ENCODE measurements around the gene SHH. TPM values are rescaled to one million over a fixed set of nuclear protein-coding genes. Genes with fewer than 3 reads are reported as not detected.

SHH gene
- total and polyA plus RNA-seq, 2 of the 13 experiments (the other 11 are each of a cell fraction or from before 2014, with no cell fraction given), result 1.9 to 3.4 TPM

DNA sequence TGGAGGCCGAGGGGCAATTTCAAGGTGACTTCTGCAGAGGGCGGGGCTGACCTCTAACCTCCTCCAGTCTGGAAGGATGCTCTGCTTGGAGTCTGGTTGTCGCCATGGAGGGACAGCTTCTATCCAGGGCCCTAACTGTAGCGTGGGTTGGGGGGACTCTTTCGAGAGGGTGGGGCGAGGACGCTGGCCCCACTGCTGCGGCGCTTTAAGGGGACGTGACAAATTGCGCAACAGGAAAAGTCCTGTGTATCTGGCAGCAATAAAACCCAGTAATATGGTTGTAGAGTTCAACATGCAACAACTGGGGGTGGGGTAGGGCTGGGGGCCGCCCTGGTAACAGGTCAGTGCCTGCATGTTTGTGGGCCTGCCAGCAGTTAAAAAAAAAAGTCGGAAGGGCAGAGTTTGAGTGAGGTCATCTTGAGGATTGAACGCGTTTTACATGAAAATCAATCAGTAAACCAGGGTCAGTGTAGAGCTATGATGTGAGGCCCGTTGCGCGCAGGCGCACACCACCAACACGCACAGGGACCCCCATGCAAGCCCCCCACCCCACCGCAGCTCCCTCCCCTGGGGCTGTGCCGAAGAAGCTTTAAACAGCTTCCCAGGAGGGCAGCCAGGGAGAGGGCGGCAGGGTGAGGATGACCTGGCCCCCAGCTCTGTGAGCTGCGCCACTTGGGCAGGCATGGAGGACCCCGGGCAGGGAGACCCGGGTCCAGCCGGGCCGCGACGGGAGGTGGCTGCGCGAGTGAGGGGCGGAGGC, 4.3 kb downstream of the SHH start (continued):
- TF ChIP-seq CCAR2 (optimal IDR thresholded peaks at IDR 0.05; ENCODE audit: low read depth, low read length) (no peak), SPEN (CRISPR knock-in tag; IDR thresholded peaks at IDR 0.05; ENCODE audit: low read depth) (no peak; the same call in 1 of the 2 replicates), ZNF614 (CRISPR knock-in tag; IDR thresholded peaks at IDR 0.05; ENCODE audit: borderline replicate concordance) (no peak), GLI4 (CRISPR knock-in tag; IDR thresholded peaks at IDR 0.05; ENCODE audit: borderline replicate concordance) (no peak), BRCA1 (CRISPR knock-in tag; IDR thresholded peaks at IDR 0.05) (no peak), HOXA7 (CRISPR knock-in tag; IDR thresholded peaks at IDR 0.05) (no peak), MIXL1 (CRISPR knock-in tag; IDR thresholded peaks at IDR 0.05) (no peak), FOXJ3 (CRISPR knock-in tag; IDR thresholded peaks at IDR 0.05; ENCODE audit: borderline replicate concordance) (0 out of 2 replicates have a peak, but pooled peaks have one; percentile 15)
- TF ChIP-seq, protein P1, sequence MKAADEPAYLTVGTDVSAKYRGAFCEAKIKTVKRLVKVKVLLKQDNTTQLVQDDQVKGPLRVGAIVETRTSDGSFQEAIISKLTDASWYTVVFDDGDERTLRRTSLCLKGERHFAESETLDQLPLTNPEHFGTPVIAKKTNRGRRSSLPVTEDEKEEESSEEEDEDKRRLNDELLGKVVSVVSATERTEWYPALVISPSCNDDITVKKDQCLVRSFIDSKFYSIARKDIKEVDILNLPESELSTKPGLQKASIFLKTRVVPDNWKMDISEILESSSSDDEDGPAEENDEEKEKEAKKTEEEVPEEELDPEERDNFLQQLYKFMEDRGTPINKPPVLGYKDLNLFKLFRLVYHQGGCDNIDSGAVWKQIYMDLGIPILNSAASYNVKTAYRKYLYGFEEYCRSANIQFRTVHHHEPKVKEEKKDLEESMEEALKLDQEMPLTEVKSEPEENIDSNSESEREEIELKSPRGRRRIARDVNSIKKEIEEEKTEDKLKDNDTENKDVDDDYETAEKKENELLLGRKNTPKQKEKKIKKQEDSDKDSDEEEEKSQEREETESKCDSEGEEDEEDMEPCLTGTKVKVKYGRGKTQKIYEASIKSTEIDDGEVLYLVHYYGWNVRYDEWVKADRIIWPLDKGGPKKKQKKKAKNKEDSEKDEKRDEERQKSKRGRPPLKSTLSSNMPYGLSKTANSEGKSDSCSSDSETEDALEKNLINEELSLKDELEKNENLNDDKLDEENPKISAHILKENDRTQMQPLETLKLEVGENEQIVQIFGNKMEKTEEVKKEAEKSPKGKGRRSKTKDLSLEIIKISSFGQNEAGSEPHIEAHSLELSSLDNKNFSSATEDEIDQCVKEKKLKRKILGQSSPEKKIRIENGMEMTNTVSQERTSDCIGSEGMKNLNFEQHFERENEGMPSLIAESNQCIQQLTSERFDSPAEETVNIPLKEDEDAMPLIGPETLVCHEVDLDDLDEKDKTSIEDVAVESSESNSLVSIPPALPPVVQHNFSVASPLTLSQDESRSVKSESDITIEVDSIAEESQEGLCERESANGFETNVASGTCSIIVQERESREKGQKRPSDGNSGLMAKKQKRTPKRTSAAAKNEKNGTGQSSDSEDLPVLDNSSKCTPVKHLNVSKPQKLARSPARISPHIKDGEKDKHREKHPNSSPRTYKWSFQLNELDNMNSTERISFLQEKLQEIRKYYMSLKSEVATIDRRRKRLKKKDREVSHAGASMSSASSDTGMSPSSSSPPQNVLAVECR (CRISPR knock-in tag; IDR thresholded peaks at IDR 0.05; ENCODE audit: borderline replicate concordance), result peak; percentile 7; the same call in 1 of the 2 replicates
- TF ChIP-seq, protein P2, sequence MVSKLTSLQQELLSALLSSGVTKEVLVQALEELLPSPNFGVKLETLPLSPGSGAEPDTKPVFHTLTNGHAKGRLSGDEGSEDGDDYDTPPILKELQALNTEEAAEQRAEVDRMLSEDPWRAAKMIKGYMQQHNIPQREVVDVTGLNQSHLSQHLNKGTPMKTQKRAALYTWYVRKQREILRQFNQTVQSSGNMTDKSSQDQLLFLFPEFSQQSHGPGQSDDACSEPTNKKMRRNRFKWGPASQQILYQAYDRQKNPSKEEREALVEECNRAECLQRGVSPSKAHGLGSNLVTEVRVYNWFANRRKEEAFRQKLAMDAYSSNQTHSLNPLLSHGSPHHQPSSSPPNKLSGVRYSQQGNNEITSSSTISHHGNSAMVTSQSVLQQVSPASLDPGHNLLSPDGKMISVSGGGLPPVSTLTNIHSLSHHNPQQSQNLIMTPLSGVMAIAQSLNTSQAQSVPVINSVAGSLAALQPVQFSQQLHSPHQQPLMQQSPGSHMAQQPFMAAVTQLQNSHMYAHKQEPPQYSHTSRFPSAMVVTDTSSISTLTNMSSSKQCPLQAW (CRISPR knock-in tag; IDR thresholded peaks at IDR 0.05), result peak; percentile 53; the same call in 1 of the 2 replicates
- TF ChIP-seq, protein P3, sequence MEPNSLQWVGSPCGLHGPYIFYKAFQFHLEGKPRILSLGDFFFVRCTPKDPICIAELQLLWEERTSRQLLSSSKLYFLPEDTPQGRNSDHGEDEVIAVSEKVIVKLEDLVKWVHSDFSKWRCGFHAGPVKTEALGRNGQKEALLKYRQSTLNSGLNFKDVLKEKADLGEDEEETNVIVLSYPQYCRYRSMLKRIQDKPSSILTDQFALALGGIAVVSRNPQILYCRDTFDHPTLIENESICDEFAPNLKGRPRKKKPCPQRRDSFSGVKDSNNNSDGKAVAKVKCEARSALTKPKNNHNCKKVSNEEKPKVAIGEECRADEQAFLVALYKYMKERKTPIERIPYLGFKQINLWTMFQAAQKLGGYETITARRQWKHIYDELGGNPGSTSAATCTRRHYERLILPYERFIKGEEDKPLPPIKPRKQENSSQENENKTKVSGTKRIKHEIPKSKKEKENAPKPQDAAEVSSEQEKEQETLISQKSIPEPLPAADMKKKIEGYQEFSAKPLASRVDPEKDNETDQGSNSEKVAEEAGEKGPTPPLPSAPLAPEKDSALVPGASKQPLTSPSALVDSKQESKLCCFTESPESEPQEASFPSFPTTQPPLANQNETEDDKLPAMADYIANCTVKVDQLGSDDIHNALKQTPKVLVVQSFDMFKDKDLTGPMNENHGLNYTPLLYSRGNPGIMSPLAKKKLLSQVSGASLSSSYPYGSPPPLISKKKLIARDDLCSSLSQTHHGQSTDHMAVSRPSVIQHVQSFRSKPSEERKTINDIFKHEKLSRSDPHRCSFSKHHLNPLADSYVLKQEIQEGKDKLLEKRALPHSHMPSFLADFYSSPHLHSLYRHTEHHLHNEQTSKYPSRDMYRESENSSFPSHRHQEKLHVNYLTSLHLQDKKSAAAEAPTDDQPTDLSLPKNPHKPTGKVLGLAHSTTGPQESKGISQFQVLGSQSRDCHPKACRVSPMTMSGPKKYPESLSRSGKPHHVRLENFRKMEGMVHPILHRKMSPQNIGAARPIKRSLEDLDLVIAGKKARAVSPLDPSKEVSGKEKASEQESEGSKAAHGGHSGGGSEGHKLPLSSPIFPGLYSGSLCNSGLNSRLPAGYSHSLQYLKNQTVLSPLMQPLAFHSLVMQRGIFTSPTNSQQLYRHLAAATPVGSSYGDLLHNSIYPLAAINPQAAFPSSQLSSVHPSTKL (CRISPR knock-in tag; IDR thresholded peaks at IDR 0.05), result 0 out of 2 replicates have a peak, but pooled peaks have one; percentile 6
- TF ChIP-seq, protein P4, sequence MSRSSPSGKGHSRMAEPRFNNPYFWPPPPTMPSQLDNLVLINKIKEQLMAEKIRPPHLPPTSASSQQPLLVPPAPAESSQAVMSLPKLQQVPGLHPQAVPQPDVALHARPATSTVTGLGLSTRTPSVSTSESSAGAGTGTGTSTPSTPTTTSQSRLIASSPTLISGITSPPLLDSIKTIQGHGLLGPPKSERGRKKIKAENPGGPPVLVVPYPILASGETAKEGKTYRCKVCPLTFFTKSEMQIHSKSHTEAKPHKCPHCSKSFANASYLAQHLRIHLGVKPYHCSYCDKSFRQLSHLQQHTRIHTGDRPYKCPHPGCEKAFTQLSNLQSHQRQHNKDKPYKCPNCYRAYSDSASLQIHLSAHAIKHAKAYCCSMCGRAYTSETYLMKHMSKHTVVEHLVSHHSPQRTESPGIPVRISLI (CRISPR knock-in tag; IDR thresholded peaks at IDR 0.05; ENCODE audit: borderline replicate concordance), result peak; percentile 94
- TF ChIP-seq, protein P5, sequence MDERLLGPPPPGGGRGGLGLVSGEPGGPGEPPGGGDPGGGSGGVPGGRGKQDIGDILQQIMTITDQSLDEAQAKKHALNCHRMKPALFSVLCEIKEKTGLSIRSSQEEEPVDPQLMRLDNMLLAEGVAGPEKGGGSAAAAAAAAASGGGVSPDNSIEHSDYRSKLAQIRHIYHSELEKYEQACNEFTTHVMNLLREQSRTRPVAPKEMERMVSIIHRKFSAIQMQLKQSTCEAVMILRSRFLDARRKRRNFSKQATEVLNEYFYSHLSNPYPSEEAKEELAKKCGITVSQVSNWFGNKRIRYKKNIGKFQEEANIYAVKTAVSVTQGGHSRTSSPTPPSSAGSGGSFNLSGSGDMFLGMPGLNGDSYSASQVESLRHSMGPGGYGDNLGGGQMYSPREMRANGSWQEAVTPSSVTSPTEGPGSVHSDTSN (CRISPR knock-in tag; IDR thresholded peaks at IDR 0.05), result 0 out of 2 replicates have a peak, but pooled peaks have one; percentile 15
- TF ChIP-seq, protein P6, sequence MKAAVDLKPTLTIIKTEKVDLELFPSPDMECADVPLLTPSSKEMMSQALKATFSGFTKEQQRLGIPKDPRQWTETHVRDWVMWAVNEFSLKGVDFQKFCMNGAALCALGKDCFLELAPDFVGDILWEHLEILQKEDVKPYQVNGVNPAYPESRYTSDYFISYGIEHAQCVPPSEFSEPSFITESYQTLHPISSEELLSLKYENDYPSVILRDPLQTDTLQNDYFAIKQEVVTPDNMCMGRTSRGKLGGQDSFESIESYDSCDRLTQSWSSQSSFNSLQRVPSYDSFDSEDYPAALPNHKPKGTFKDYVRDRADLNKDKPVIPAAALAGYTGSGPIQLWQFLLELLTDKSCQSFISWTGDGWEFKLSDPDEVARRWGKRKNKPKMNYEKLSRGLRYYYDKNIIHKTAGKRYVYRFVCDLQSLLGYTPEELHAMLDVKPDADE (CRISPR knock-in tag; IDR thresholded peaks at IDR 0.05), result no peak

Data from HepG2 (cell line).